HG03060 (cell line): ENCODE measurements around the gene TSPAN16.
"Not testable (repeated sequence)": the region's sequence is repeated elsewhere in the genome, so short reads cannot be mapped to it uniquely, and the experiment has no call there.

Source experiments
- ATAC-seq: cut with Tn5 transposase; IDR thresholded peaks from one replicate; pipeline ENCODE4 v1.9.1; 2021; ENCODE audit warnings: low read depth, moderate number of reproducible peaks; ENCODE audit not compliant: unreplicated experiment

The TSPAN16 gene

GRCh38 chr19:11338569-11339253 lies 42.8 kb downstream of the TSPAN16 start:
- ATAC-seq, result no peak

GRCh38 chr19:11339254-11340098 lies 43.5 kb downstream of the TSPAN16 start, which contains the start of gene RAB3D:
Gene RAB3D, minus strand, starts transcription at chr19:11339657. Its CDS starts 2,258 bp downstream, at chr19:11337399.
- no peak for ATAC-seq

GRCh38 chr19:11340099-11340467 lies 44.1 kb downstream of the TSPAN16 start:
- ATAC-seq, result not testable (repeated sequence)

GRCh38 chr19:11342429-11342828 lies 46.5 kb downstream of the TSPAN16 start:
- no peak for ATAC-seq

GRCh38 chr19:11345122-11345803 lies 49.3 kb downstream of the TSPAN16 start:
- ATAC-seq, result no peak

- peak; percentile 86 for ATAC-seq
Observed at GRCh38 chr19:11346104-11346940, 50.4 kb downstream of the TSPAN16 start, which contains the start of the genes CCDC159 and TMEM205. Gene CCDC159, plus strand, starts transcription at chr19:11346519. Its CDS starts 88 bp downstream, at chr19:11346607. Gene TMEM205, minus strand, starts transcription at chr19:11346268. Its CDS starts 649 bp downstream, at chr19:11345619.

GRCh38 chr19:11347546-11348039 lies 51.6 kb downstream of the TSPAN16 start:
- no peak for ATAC-seq

GRCh38 chr19:11349171-11349570 lies 53.2 kb downstream of the TSPAN16 start:
- ATAC-seq, result no peak

- not testable (repeated sequence) for ATAC-seq
Observed at GRCh38 chr19:11354102-11354501, 58.1 kb downstream of the TSPAN16 start.

GRCh38 chr19:11355160-11356073 lies 59.5 kb downstream of the TSPAN16 start, which contains the start of gene PLPPR2:
Gene PLPPR2, plus strand, starts transcription at chr19:11355432. Its CDS starts 2,242 bp downstream, at chr19:11357674.
- ATAC-seq, result no peak

- no peak for ATAC-seq
Observed at GRCh38 chr19:11356074-11356397, 60.1 kb downstream of the TSPAN16 start.

GRCh38 chr19:11356676-11357550 lies 61.0 kb downstream of the TSPAN16 start:
- no peak for ATAC-seq

- ATAC-seq, result no peak
Observed at GRCh38 chr19:11359421-11359820, 63.5 kb downstream of the TSPAN16 start.

- no peak for ATAC-seq
Observed at GRCh38 chr19:11361037-11361770, 65.2 kb downstream of the TSPAN16 start.

GRCh38 chr19:11361771-11362731 lies 66.1 kb downstream of the TSPAN16 start:
- ATAC-seq, result no peak

- no peak for ATAC-seq
Observed at GRCh38 chr19:11363881-11364280, 67.9 kb downstream of the TSPAN16 start.
